GM18499 (cell line): Measurements from ENCODE around the gene SDE2.
"Not testable (repeated sequence)": the region's sequence is repeated elsewhere in the genome, so short reads cannot be mapped to it uniquely, and the experiment has no call there.

ENCODE experiments used
- ATAC-seq: cut with Tn5 transposase; IDR thresholded peaks from one replicate; pipeline ENCODE4 v1.9.1; 2021; ENCODE audit warnings: moderate number of reproducible peaks; ENCODE audit not compliant: insufficient read depth, unreplicated experiment

The SDE2 gene

DNA sequence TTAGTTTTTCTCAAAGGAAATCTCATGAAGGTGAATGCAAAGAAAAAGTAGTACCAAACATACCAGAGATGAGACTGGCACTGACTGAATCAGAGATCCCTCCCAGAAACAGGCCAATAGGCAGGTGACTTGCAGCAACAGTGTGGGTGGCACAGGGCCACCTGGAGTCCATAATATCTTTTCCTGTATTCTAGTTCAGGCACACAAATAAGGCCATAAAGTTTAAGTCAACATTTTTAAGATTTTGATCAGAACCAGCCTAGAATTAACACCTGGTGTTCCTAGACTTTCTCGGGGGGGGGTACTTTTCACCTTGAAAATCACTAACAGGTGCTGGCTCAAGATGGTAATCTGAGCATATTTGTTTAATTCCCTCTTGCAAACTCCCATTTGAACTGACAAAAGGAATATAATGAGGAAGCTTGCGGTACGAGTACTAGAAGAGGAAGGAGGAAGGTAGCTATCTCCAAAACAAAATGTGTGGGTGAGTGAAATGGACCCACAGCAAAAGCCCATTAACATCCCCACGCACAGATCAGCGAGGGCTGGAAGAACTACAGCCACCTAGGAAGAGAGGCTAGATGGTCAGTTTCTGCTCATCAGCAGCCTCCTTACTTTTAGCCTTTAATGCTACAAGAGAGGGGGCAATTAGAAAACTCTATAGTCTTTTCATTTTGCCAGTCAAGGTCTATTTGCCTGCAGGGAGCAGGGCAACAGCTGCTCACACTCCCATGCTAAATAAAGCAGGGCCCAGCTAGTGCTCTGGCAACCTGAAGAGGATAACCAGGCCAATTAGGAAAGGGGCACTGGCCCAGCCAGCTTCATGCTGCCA lies 18.9 kb downstream of the SDE2 start:
- ATAC-seq = no peak

DNA sequence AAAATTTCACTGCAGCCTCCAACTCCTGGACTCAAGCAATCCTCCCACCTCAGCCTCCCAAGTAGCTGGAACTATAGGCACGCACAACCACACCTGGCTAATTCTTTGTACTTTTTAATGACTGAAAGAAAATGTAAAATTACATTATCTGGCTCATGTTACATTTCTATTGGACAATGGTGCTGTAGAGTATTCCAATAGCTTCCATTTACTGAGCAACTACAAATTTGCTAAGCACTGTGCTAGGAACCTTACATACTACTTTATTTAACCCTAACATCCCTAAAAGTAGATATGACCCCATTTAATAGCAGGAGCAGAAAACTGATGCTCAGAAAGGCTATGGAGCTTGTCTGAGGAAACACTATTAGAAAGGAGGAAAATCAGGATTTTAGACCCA lies 19.7 kb downstream of the SDE2 start:
- no peak for ATAC-seq

DNA sequence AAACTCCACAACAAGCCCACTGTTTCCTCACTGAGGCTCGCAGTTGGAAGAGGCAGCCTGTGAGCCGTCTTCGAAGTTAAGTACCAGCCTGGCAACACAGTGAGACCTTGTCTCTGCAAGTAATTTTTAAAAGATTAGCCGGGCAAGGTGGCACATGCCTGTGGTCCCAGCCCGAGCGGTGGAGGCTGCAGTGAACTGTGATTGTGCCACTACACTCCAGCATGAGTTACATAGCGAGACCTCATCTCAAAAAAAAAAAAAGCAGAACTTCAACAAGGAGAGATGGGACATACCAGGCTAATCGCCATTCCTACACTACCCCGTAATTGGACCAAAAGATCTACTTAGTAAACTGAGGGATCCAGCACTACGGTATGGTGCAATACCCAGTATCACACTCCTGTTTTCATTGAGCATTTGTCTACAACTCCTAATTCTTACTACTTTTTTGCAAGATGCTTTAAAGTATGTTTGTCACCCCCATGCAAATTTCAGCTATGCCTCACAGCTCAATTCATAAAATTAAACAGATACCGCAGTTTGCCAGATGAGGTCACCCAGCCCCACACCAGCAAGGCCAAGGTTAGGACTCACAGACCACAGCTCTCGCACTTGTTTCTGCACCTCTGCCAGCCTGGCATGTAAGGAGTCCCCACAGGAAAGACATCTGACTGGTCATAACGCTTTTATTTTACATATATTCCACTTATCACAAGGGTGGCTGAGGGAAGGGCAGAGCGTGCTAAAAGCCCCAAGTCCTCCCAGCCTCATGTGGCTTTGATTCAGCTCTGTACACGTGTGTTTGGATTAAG lies 21.0 kb downstream of the SDE2 start:
- no peak for ATAC-seq

DNA sequence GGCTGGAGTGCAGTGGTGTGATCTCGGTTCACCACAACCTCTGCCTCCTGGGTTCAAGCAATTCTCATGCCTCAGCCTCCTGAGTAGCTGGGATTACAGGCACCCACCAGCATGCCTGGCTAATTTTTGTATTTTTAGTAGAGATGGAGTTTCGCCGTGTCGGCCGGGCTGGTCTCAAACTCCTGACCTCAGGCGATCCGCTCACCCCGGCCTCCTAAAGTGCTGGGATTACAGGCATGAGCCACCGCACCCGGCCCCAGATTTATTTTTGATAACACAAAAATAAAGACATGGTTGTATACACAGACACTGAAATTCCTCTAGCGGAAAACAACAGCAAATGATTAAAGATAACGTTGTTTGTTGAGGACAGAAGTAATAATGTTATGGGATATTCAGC lies 24.0 kb downstream of the SDE2 start:
- ATAC-seq = not testable (repeated sequence)

DNA sequence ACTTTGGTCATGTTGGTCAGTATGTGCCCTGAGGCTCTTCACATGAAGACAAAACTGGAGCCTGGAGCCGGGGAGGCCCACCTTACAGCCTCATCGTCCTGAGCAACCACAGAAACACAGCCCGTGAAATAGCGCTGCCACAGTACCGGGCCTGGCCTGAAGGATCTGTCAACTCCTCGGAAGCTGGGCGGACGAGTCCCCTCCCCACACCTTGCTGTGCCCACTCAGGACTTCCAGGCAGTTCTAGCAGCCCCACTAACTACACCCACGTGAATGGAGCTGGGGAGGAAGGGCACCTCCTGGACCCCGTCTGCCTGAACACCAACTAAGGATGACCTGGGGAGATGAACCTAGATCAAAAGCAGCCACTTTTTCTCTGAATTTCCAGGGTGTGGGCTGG lies 24.7 kb downstream of the SDE2 start:
- ATAC-seq = no peak

DNA sequence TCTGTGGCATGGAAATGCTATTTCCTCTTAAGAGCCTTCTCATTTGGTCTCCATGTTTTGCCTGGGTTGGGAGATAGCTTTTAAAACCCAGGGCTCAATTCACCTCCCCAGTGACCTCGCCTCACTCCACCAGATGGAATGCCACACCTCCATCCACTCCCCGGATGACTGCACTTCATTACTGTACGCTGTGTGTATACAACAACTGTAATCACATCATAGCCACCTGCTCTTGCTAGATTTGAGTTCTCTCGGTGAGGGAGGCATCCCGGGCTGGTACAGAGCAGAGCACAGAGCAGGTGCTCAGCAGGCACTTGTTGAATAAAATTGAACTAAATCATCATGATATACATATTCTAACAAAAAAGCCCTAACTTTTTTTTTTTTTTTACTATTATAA lies 26.0 kb downstream of the SDE2 start:
- no peak for ATAC-seq

DNA sequence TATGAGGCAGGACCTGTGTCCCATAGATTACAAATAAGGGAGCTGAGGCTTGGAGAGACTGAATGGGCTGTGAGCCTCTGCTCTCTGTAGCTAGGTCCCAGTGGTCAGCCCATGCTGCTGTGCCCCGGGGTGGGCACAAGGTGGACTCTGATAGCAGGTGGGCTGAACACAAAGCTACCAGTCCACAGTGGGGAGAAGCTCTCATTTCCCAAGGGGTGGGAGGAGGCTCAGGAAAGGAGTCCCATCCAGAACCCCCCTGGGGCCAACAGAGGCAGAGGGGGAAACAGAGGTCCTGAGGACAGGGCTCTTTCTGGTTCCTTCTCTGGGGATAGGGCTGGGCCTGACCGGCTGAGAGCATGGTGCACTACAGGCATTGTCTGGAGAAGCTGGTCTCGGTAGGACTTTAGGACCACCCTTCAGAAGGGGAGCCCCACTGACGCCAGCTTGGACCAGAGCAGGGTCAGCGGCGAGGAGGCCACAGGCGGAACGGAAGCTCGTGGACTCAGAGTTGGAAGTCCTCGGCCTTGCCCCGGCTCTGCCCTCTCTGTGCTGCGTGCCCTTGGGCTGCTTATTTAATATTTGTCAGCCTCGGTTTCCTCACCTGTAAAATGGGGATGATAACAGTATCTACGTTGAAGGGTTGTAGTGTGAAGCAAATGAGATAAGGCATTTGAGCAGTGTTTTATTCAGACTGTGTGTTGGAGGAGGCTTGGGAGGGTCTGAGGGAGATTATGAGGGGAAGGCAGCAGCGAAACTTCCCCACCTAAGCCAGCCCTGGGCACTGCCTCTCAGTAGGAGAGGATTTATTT lies 26.6 kb downstream of the SDE2 start:
- ATAC-seq = no peak

DNA sequence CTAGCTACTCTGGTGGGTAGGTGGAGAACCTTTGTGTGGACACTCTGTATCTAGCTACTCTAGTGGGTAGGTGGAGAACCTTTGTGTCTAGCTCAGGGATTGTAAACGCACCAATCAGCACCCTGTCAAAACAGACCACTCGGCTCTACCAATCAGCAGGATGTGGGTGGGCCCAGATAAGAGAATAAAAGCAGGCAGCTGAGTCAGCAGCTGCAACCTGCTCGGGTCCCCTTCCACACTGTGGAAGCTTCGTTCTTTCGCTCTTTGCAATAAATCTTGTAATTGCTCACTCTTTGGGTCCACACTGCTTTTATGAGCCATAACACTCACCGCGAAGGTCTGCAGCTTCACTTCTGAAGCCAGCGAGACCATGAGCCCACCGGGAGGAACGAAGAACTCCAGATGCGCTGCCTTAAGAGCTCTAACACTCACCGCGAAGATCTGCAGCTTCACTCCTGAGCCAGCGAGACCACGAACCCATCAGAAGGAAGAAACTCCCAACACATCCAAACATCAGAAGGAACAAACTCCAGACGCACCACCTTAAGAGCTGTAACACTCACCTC lies 28.5 kb downstream of the SDE2 start:
- ATAC-seq = not testable (repeated sequence)

DNA sequence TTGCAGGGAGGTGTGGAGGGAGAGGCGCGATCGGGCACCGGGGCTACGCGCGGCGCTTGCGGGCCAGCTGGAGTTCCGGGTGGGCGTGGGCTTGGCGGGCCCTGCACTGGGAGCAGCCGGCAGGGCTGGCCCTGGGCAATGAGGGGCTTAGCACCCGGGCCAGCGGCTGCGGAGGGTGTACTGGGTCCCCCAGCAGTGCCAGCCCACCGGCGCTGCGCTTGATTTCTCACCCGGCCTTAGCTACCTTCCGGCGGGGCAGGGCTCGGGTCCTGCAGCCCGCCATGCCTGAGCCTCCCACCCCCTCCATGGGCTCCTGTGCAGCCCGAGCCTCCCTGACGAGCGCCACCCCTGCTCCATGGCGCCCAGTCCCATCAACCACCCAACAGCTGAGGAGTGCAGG lies 29.4 kb downstream of the SDE2 start:
- ATAC-seq = not testable (repeated sequence)

DNA sequence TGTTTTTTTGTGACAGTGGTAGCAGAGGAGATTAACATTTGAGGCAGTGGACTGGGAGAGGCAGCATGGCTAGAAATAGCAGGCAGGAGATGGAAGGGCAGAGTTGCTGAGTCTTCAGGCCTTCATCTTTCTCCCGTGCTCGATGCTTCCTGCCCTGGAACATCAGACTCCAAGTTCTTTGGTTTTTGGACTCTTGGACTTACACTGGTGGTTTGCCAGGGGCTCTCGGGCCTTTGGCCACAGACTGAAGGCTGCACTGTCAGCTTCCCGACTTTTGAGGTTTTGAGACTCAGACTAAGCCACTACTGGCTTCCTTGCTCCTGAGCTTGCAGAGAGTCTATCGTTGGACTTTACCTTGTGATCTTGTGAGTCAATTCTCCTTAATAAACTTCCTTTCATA lies 33.9 kb downstream of the SDE2 start:
- ATAC-seq = no peak

DNA sequence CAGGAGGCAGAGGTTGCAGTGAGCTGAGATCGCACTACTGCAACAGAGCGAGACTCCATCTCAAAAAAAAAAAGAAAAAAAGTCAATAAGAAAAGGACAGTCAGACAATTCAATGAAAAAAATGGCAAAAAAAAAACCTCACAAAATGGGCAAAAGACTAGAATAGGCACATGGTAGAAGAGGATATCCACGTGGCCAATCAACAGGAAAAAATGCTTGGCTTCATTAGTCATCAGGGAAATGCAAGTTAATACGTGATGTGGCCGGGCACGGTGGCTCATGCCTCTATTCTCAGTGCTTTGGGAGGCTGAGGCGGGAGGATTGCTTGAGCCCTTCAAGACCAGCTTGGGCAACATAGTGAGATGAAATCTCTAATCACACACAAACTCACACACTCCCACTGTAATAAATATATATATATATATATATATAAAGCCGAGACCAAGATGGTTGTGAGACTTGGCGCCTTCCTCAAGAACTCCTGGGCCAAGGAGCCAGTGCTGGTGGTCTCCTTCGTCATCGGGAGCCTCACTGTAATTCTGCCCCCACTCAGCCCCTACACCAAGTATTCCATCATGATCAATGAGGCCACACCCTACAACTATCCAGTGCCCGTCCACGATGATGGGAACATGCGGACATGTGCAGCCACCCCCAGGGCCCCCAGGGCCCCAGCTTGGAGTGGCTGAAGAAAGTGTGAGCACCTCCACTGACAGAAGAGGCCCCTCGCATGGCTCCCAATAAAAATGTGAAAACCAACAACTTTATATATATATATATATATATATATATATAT lies 35.2 kb downstream of the SDE2 start:
- no peak for ATAC-seq

DNA sequence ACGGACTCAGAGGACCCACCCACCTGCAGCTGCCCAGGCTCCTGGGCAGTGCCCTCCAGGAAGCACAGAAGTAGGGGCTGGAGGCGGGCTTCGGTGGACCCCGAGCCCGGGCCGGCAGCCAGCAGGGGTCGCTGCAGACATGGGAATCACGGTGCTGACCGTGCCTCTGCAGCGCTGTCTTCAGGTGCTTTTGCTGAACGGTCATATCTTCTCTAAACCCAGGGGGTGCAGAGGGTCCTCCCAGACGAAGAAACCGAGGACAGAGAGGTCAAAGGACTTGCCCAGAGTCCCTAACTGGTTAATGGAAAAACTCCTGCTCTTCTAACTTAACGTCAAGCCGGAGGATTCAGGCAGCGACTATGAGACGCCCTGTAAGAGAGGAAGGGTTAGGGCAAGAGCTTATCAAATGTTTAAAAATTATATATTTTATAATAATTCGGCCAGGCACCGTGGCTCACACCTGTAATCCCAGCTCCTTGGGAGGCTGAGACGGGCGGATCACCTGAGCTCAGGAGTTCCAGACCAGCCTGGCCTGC lies 36.6 kb downstream of the SDE2 start:
- no peak for ATAC-seq

DNA sequence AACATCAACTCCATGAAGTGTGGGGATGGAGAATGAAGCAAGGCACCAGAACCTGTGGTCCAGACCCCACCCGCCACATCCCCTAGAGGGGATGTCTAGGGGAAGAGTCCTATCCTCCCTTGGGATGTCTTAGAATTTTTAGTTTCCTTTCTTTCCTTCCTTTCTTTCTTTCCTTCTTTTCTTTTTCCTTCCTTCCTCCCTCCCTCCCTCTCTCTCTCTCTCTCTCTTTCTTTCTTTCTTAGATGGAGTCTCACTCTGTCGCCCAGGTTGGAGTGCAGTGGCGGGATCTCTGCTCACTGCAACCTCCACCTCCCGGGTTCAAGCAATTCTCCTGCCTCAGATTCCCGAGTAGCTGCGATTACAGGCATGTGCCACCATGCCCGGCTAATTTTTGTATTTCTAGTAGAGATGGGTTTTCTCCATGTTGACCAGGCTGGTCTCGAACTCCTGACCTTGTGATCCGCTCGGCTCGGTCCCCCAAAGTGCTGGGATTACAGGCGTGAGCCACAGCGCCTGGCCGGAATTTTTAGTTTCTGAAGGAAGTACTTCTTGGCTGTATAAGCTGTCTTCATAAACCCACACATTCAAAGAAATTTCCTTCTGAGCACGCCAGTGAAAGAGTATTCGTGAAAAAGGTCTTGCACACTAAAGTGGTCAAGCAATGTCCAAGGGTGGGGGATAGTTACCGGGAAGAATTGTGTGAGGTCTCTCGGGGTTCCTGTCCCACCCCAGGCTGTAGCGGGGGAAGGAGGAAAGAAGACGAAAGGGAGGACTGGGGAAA lies 37.3 kb downstream of the SDE2 start:
- ATAC-seq = no peak

DNA sequence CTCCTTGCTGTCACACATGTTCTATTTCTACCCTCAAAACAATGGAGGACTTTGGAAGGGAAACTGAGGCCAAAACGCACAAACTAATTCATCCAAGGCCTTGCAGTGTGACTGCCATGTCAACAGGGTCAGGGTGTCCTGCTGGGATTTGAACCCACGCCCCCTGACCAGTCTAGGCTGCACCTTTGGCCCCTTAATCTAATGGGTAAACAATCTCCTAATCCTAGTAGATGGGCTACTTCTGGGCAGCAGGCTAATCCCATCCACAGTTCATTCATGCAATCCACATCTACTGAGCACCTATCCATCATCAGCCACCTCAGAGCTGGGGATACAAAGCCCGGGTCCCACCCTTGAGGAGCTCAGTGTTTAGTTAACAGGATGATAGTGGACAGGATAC lies 41.1 kb downstream of the SDE2 start:
- ATAC-seq = no peak

DNA sequence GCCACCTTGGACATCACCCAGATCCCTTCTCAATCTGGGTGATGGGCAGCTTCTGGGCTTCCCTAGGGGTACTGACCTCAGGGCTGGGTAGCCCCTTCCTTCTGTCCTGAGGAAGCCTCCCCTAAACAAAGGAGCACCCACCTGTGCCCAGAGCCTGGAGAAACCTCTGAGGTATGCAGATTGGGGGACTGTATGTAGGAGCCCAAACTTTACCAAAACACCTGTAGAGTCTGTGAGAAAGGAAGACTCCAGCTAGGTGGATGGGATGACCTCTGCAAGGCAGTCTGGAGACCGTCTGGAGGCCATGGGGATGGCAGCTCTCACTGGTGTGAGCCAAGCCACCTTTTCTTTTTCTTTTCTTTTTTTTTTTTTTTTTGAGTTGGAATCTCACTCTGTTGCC lies 44.4 kb downstream of the SDE2 start:
- ATAC-seq = no peak

DNA sequence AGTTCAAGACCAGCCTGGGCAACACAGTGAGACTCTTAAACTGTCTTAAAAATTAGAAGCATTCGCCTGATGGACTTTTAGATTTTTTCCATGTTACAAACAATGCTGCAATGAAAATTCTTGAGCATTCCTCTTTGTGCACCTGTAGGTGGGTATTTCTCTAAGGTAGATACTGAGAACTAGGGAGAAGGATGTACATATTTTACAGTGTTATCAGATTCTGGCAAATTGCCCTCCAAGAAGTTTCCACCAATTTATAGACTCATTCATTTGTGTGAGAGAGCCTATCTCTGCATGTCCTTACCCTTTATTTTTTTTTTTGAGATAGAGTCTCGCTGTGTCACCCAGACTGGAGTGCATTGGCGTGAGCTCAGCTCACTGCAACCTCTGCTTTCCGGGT lies 45.8 kb downstream of the SDE2 start:
- no peak for ATAC-seq

DNA sequence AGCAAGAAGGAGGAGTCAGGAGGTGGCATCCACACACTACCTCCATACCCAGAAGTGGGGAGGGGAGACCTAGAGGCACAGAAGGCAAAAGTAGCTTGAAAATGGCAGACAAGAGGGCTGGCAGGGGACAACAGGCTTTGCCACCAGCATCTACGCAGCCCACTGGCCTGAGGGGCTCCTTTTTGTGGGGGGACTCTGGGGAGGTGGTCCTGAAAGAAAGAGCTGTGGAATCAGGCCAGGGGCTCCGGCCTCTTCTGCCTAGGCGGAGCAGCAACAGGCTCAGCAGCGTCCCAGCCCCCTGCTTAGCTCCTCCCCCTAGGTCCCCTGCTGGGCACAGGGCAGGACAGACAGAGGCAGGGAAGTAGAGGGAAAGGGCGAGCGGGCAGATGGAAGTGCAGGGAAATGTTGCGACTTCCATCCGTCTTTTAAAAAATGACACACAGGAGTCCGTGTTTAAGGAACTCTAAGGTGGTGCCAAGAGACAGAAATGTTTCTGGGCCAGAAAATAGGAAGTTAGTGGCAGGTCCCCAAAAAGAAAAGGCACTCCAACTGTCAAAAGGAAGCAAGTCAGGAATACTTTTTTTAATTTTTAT lies 48.1 kb downstream of the SDE2 start:
- no peak for ATAC-seq

DNA sequence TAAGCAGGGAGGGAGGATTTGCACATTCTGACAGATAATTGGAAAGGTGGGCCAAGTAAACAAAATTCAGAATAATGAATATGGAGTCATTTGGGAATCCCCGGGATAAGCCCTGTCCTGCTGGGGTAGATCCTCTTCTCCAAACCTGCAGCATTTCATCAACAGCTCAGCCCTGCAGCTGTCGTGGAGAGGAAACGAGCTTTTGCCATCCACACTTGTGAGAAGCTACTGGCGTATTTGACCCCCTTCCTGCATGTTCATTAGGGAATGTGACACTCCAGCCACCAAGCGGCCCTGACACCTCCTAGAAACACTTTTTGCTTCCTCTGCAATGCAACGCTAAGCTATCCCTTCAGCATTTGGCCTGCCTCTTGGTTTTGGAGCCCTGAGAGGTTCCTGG lies 50.1 kb downstream of the SDE2 start:
- no peak for ATAC-seq
